Activated CD4-positive, alpha-beta memory T cell treated with anti-CD3 and anti-CD28 coated beads, Interleukin-2, amount 10 ng/mL, durations not matched to agents 7 days and 5 days (primary cell): ENCODE results near the gene SDSL. TPM values are rescaled to one million over a fixed set of nuclear protein-coding genes. Genes with fewer than 3 reads are reported as not detected.

Experiments used
- CTCF ChIA-PET: fragments of 350-600 bp; sonication (Branson Sonifier 250); formaldehyde crosslinking; loops from one replicate; lab custom pipeline; 2021; ENCODE audit warnings: antibody characterized with exemption, inconsistent platforms; lab: Charles Lee
- POLR2A ChIA-PET: fragments of 350-600 bp; sonication (Branson Sonifier 250); formaldehyde crosslinking; loops from one replicate; lab custom pipeline; 2021; ENCODE audit warnings: antibody characterized with exemption; lab: Charles Lee
- DNase-seq: peaks from one replicate; pipeline ENCODE4 v3.0.0-alpha.2; 2020
- H3K27ac Mint-ChIP-seq: one replicate; pipeline ENCODE4 v1.8.0; 2021; ENCODE audit warnings: mild to moderate bottlenecking, mixed read lengths
- H3K27me3 Mint-ChIP-seq: one replicate; pipeline ENCODE4 v1.8.0; 2021; ENCODE audit warnings: mixed read lengths
- H3K36me3 Mint-ChIP-seq: one replicate; pipeline ENCODE4 v1.8.0; 2021; ENCODE audit warnings: low read depth, mixed read lengths
- H3K4me1 Mint-ChIP-seq: one replicate; pipeline ENCODE4 v1.8.0; 2021; ENCODE audit warnings: mixed read lengths
- H3K4me3 Mint-ChIP-seq: one replicate; pipeline ENCODE4 v1.8.0; 2021; ENCODE audit warnings: mild to moderate bottlenecking, mixed read lengths
- H3K9me3 Mint-ChIP-seq: one replicate; pipeline ENCODE4 v1.8.0; 2021; ENCODE audit warnings: mixed read lengths
- total RNA-seq, 2 experiments: library from RNA; stranded (reverse); gene quantifications; one replicate each; pipeline ENCODE4 v1.2.3, GENCODE V29; 2021

The SDSL gene
- total RNA-seq, 2 experiments from 2014 or later = not detected

- H3K4me1 Mint-ChIP-seq = no peaks in the 10 kb centered on the region
- H3K27ac Mint-ChIP-seq = no peak overlapping the region
- no peak for DNase-seq
- H3K4me3 Mint-ChIP-seq = no peak overlapping the region
- CTCF ChIA-PET = no interaction called here
- POLR2A ChIA-PET = no interaction called here
- H3K27me3 Mint-ChIP-seq = no peaks in the 10 kb centered on the region
- no peaks in the 10 kb centered on the region for H3K36me3 Mint-ChIP-seq
- H3K9me3 Mint-ChIP-seq = no peaks in the 10 kb centered on the region
Observed at GRCh38 chr12:113390064-113391043, 31.8 kb upstream of the SDSL start.

DNA sequence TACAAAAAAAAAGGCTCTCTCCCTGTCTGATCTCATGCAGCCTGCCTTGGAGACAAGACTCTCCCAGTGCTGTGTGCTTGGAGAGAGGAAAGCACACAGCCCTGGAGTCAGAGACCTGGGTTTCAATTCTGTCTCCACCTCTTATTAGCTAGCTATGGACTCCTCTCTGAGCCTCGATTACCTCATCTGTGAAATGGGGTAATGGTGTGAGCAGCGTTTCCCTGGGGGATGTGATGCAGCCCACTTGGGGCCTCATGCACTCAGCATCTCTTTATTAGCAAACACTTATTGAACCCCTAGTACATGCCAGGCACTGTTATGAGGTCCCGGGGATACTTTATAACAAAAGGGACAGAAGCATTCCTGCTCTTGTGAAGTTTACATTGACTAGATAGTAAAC, 31.0 kb upstream of the SDSL start:
- POLR2A ChIA-PET = no interaction called here
- Mint-ChIP-seq H3K9me3 (no peaks in the 10 kb centered on the region), H3K4me3 (no peak overlapping the region), H3K36me3 (no peaks in the 10 kb centered on the region), H3K4me1 (no peaks in the 10 kb centered on the region), H3K27ac (no peak overlapping the region), H3K27me3 (no peaks in the 10 kb centered on the region)
- no peak for DNase-seq
- CTCF ChIA-PET = no interaction called here

GRCh38 chr12:113391650-113392337, 30.4 kb upstream of the SDSL start:
- DNase-seq = no peak
- H3K36me3 Mint-ChIP-seq = no peaks in the 10 kb centered on the region
- no peaks in the 10 kb centered on the region for H3K27me3 Mint-ChIP-seq
- H3K27ac Mint-ChIP-seq = no peak overlapping the region
- ChIA-PET CTCF (no interaction called here), POLR2A (no interaction called here)
- H3K4me1 Mint-ChIP-seq = no peaks in the 10 kb centered on the region
- no peaks in the 10 kb centered on the region for H3K9me3 Mint-ChIP-seq
- H3K4me3 Mint-ChIP-seq = no peak overlapping the region

DNA sequence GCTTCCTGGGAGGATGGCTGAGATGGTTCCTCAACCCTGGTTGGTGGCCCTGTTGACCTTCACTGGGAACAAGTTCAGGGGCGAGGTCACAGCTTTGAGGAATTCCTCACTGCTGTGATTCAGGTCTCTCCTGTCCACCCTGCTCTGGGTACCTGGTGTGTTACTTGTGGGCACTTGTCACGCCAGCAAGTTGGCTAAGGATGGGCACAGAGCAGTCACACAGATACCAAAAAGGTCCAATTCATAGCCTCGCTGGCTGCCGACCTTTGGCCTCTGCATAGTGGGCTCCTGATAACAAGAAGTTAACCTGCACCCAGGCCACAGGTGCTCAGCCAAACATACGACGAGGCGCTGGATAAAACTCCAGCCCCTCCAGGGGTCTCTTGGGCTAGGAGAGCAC, 29.7 kb upstream of the SDSL start:
- CTCF ChIA-PET = no interaction called here
- DNase-seq = no peak
- Mint-ChIP-seq H3K27me3 (no peaks in the 10 kb centered on the region), H3K9me3 (no peaks in the 10 kb centered on the region), H3K27ac (no peak overlapping the region), H3K4me3 (no peak overlapping the region), H3K4me1 (no peaks in the 10 kb centered on the region), H3K36me3 (no peaks in the 10 kb centered on the region)
- POLR2A ChIA-PET = no interaction called here

GRCh38 chr12:113392988-113393579, 29.1 kb upstream of the SDSL start:
- H3K27ac Mint-ChIP-seq = no peak overlapping the region
- H3K27me3 Mint-ChIP-seq = peaks cover 2% of the 10 kb centered on the region
- no peak for DNase-seq
- H3K9me3 Mint-ChIP-seq = no peaks in the 10 kb centered on the region
- H3K36me3 Mint-ChIP-seq = no peaks in the 10 kb centered on the region
- CTCF ChIA-PET = no interaction called here
- H3K4me1 Mint-ChIP-seq = no peaks in the 10 kb centered on the region
- POLR2A ChIA-PET = no interaction called here
- H3K4me3 Mint-ChIP-seq = no peak overlapping the region

DNA sequence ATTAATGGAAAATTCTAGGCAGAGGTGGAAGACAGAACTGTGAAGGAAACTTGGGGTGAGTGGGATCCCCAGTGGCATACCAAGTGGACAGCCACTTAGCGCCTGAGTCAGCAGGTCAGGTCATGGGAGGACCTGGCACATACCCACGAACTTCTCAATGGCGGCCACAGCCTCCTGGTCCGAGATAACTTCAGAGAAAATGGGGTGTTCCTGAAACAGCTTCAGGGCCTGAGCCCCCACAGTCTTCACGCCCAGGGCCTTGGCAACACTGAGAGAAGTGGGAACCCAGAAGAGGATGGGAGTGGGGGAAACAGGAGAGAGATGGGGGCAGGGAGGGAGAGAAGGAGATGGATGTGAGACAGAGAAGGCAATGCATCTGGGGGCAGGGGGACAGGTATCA, 28.4 kb upstream of the SDSL start:
- Mint-ChIP-seq H3K27me3 (peaks cover 2% of the 10 kb centered on the region), H3K27ac (no peak overlapping the region), H3K9me3 (no peaks in the 10 kb centered on the region), H3K36me3 (no peaks in the 10 kb centered on the region), H3K4me3 (no peak overlapping the region), H3K4me1 (no peaks in the 10 kb centered on the region)
- ChIA-PET POLR2A (no interaction called here), CTCF (no interaction called here)
- no peak for DNase-seq

DNA sequence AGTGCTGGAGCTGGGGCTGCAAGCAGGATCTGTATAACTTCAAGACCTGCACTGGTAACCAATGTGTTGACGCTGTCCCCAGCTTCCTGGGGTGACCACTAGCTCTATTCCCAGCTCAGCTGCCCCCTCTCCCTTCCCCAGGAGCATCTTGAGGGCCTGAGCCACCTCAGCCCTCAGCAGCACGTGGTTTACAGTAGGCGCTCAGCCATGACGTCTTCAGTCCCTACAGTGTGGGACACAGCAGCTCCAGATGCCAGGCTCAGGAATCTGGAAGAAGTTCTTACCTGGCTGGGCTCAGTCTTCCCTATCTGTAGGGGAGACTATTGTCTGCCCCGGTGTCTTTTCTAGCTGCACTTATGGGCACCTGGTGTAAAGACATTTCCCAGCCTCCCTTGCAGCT, 27.1 kb upstream of the SDSL start:
- Mint-ChIP-seq H3K9me3 (no peaks in the 10 kb centered on the region), H3K4me1 (no peaks in the 10 kb centered on the region), H3K27ac (no peak overlapping the region), H3K36me3 (no peaks in the 10 kb centered on the region), H3K4me3 (no peak overlapping the region), H3K27me3 (peaks cover 2% of the 10 kb centered on the region)
- ChIA-PET CTCF (interaction anchor here (0.6 kb wide), 1 partner anchor 208 kb away, joined by 5 read pairs; no protein-coding TSS in a partner anchor), POLR2A (no interaction called here)
- no peak for DNase-seq

DNA sequence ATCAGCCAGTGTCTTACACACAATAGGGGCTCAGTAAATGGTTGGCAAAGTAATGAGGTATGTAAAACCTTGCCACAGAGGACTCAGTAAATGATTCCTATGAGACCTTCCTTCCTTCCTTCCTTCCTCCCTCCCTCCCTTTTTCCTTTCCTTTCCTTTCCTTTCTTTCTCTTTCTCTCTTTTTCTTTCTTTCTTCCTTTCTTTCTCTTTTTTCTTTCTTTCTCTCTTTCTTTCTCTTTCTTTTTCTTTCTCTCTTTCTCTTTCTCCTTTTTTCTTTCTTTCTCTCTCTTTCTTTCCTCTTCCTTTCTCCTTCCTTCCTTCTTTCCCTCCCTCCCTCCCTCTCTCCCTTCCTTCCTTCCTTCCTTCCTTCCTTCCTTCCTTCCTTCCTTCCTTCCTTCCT, 26.0 kb upstream of the SDSL start:
- H3K9me3 Mint-ChIP-seq = no peaks in the 10 kb centered on the region
- DNase-seq = no peak
- no peak overlapping the region for H3K27ac Mint-ChIP-seq
- no peaks in the 10 kb centered on the region for H3K36me3 Mint-ChIP-seq
- H3K4me1 Mint-ChIP-seq = no peaks in the 10 kb centered on the region
- H3K4me3 Mint-ChIP-seq = no peak overlapping the region
- POLR2A ChIA-PET = no interaction called here
- CTCF ChIA-PET = no interaction called here
- peaks cover 2% of the 10 kb centered on the region for H3K27me3 Mint-ChIP-seq

- Mint-ChIP-seq H3K36me3 (no peaks in the 10 kb centered on the region), H3K4me3 (no peak overlapping the region), H3K4me1 (no peaks in the 10 kb centered on the region), H3K27me3 (peaks cover 2% of the 10 kb centered on the region), H3K9me3 (no peaks in the 10 kb centered on the region), H3K27ac (no peak overlapping the region)
- POLR2A ChIA-PET = no interaction called here
- CTCF ChIA-PET = no interaction called here
- DNase-seq = no peak
Observed at GRCh38 chr12:113396828-113397496, 25.2 kb upstream of the SDSL start.

- Mint-ChIP-seq H3K27me3 (peaks cover 2% of the 10 kb centered on the region), H3K27ac (no peak overlapping the region), H3K9me3 (no peaks in the 10 kb centered on the region), H3K4me1 (no peaks in the 10 kb centered on the region), H3K36me3 (no peaks in the 10 kb centered on the region), H3K4me3 (no peak overlapping the region)
- POLR2A ChIA-PET = no interaction called here
- no peak for DNase-seq
- CTCF ChIA-PET = no interaction called here
Observed at GRCh38 chr12:113397497-113398197, 24.5 kb upstream of the SDSL start.

DNA sequence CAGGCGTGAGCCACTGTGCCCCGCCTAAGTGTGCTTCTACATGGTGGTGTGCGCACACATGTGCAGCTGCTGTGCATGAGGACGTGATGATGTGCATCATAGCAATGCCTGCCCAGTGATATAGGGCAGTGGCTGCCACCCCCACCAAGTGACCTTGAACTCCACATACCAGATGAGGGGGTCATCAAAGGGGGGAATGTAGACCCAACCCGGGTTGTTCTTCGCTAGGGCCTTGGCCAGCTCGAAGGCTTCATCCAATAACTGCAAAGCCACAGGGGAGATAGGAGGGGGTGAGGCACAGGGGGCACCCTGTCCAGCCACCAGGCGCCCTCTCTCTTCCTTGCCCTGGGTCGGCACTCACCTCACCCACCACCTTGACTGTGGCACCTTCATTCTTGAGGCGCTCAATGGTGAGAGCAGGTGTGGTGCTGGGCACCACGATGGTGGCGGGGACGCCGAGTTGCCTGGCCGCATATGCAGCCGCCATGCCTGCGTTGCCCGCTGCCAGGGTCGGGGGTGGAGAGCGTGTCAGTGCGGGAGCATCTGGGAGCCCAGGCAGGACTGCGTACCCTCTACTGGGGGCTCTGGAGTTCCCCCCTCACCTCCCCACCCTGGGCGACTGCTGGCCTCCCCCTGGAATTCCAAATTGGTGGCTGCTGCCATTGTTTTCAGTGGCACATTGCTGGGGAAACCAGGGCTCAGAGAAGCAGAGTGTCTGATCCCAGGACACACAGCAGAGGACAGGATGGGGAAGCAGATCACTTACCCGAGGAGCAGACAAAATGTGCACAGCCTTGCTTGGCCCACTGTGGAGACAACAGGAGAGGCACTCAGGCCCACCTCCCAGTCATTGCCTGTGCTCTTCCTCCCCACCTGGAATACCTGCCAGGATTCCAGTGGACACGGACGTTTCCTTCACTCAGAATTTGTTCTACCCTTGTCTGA, 23.6 kb upstream of the SDSL start:
- peaks cover 2% of the 10 kb centered on the region for H3K27me3 Mint-ChIP-seq
- DNase-seq = no peak
- ChIA-PET CTCF (no interaction called here), POLR2A (no interaction called here)
- no peak overlapping the region for H3K27ac Mint-ChIP-seq
- H3K9me3 Mint-ChIP-seq = no peaks in the 10 kb centered on the region
- no peaks in the 10 kb centered on the region for H3K4me1 Mint-ChIP-seq
- H3K4me3 Mint-ChIP-seq = no peak overlapping the region
- H3K36me3 Mint-ChIP-seq = no peaks in the 10 kb centered on the region

- ChIA-PET POLR2A (no interaction called here), CTCF (no interaction called here)
- no peak for DNase-seq
- H3K27ac Mint-ChIP-seq = no peak overlapping the region
- H3K4me3 Mint-ChIP-seq = no peak overlapping the region
- H3K27me3 Mint-ChIP-seq = peaks cover 3% of the 10 kb centered on the region
- H3K9me3 Mint-ChIP-seq = no peaks in the 10 kb centered on the region
- H3K4me1 Mint-ChIP-seq = no peaks in the 10 kb centered on the region
- no peaks in the 10 kb centered on the region for H3K36me3 Mint-ChIP-seq
Observed at GRCh38 chr12:113399490-113399889, 22.7 kb upstream of the SDSL start.
